Activated CD4-positive, alpha-beta T cell treated with anti-CD3 and anti-CD28 coated beads, Interleukin-2, amount 50 U/mL, for 24 hours (primary cell): Measurements from ENCODE around the gene OARD1.

Experiments
- DNase-seq, 2 donors: peaks; one replicate each; pipeline ENCODE4 v3.0.0-alpha.2; 2020; ENCODE audit warnings: low read depth in 1 of 2, low spot score in 1 of 2

OARD1 gene

GRCh38 chr6:41074692-41075436, 2.7 kb upstream of the OARD1 start:
- no peak for DNase-seq

- no peak for DNase-seq
Measured at GRCh38 chr6:41073968-41074691, 2.0 kb upstream of the OARD1 start.

DNA sequence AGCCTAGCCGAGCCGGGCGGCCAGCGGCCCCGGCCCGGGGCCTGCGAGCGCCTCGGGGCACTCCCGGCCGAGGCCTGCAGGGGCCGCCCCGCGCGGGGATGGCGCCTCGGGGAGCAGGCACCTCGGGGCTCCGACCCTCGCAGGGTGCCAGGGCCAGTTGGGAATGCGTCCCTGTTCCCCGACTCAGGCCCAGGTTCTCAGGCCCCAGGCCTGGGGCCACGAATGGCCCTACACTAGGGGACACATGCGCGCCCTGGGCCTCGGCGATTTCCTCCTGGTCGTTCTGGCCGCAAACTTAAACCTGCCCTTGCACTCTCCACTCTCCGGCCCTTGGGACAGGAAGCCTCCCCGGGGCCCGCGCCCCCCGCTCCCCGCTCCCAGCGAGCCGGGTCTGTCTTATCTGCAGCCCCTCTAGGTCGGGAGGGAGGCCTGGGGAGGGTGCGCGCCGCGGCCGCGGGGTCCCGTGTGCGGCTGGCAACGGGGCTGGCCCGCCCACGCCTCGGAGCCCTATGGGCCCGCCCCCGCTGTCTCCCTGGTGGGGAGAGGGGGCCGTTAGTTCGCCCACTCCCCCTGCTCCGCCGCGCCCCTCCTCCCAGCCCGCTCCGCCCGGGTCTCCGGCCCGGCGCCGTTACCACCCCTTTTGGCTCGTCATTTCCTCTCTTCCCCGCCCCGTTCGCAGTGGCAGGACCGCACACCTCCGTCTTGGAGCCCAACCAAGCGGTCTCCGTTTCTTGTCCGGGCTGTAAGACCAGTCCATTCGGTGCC, 1.2 kb upstream of the OARD1 start:
- DNase-seq = peak; percentile 55 to 69

DNA sequence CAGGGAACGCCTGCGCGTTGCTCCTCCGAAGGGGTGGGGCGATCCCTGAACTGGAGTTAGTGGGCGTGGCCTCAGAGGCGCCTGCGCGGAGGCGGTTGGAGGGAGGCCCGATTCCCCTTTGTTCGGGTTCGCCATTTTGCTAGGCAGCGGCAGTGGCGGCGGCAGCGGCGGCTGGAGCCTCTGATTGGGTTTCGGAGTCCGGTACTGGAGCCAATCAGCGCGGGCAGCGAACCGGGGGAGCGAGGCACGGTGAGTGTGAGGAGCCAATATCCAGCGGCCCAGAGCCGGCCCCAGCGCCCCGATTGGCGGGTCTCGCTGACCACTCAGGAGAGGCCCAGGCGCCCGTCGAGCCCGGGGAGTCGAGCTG, 663 bp upstream of the OARD1 start, which contains the start of gene NFYA:
Gene NFYA, plus strand, starts transcription at position 139 of the 367 bp plus-strand sequence. CDS start 6,116 bp downstream, outside the sequence.
- DNase-seq = peak in 1 of 2 donors; percentile 99

- DNase-seq = no peak
Measured at GRCh38 chr6:41071501-41071922, 644 bp downstream of the OARD1 start.

DNA sequence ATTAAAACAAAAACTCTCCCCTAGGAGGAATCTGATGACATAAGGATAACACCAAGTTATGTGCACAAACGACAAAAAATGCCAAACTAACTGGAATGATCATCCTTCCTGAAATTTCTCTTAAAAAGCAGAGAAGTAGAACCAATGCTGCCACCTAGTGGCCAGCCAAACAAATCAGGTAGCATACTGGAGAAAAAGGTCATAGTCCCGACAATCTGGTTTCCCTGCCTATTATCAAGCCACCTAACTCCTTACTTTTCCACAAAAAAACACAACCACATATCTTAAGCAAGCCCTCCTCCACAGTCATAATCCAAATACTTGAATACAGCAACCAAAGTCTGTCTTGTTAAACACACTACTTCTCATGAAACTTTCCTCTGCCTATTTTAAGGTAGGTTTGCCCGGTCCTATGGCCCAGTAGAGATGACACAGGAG, 5.3 kb downstream of the OARD1 start:
- peak; percentile 20 to 52 for DNase-seq

DNA sequence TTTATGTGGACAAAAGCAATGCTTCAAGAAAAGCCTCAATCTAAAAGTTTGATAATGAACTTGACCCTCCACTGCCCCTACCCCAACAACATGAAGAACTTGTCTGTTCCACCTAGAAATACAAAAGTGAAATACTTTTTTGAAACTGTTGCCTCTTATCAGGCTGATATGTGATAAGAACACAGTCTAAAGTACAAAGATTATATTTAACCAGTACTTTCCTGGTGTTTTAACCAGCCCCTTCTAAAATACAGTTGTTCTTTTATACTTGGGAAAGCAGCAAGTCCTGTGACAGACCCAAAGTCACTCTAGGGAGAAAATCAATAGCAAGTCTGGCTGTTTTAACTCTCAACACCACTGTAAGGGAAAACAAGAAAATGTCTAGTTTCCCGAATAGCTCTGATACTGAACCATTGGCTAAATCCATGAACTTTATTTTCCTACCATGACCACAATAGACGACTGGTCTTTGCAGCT, 6.6 kb downstream of the OARD1 start:
- DNase-seq = no peak

GRCh38 chr6:41064841-41065240, 7.3 kb downstream of the OARD1 start:
- DNase-seq = no peak

DNA sequence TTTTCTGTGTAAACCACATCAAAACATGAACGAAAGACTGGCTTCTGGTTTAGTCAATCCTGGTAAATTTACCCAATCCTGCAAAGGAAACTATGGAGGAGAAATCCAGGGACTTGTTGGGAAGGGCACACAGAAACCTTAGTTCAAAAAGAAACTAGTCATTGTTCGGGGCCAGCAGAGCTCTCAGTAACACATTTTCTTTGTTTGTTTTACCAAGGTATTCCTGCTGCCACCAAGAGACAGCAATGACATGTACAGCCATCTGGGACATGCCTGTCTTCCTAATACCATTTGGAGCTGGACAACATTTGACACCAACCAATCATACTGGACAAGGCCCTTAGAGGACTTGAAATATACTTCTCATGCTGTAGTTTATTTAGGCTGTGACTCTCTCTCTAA, 8.3 kb downstream of the OARD1 start:
- no peak for DNase-seq

DNA sequence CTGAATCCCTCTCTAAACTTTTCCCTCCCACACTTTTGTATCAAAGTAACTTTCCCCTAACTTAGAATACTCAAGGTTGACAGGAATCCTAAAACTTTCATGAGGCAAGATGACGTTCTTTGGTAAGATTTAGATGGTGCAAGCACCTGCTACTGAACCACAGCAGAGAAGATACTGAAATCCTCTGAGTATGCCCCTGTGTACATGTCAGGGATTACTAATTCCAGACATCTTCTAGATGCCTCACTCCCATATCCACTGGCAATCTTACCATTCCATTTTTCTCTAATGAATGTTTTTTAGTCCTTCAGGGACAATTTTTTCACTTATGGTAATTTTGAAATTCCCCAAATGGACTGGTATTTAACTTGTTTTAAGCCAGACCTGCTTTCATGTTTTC, 10.1 kb downstream of the OARD1 start:
- no peak for DNase-seq

DNA sequence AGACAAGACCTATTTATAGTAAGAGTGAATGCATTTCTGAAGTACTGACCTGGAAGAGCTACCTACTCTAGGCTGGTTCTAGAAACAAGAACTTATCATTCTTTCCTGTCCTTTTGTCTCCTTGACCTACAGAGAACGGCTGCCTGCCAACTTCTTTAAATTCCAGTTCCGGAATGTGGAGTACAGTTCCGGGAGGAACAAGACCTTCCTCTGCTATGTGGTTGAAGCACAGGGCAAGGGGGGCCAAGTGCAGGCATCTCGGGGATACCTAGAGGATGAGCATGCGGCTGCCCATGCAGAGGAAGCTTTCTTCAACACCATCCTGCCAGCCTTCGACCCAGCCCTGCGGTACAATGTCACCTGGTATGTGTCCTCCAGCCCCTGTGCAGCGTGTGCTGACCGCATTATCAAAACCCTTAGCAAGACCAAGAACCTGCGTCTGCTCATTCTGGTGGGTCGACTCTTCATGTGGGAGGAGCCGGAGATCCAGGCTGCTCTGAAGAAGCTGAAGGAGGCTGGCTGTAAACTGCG, 10.9 kb downstream of the OARD1 start:
- DNase-seq = no peak

DNA sequence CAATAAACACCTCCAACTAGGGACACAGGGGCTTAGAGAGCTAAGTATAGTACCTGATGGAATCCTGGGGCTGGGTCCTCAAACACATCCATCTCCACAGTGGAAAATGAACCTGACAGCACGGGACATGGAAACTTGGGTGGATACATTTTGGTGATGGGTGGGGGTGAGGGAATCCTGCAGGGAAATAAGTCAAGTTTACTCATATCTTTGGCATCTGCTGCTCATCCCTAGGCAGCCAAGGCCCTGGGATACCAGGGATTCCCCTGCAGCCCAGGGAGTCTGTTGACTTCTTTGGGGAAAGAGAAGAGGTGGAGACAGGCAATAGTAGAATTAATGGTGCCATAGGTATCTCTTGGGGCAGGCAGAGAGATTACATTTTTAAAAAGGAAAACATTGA, 12.6 kb downstream of the OARD1 start:
- DNase-seq = no peak

DNA sequence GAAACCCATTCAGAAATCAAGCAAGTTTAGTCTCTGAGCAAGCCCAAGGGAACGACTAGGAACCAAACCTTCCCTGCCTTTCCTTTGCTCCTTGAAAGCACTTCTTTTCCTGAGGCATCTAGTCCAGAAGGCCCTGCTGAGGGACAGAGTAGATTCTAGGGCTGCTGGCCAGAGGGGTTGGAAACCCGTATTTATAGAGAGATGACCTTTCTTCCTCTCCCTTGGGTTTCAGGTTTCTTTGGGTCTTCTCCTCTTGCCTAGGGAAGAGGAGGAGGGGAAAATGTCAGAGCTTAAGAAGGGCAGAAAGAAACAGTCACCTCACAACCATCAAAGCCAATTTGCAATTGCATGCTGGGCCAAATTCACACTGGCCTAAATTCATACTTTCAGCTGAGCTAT, 13.4 kb downstream of the OARD1 start:
- DNase-seq = no peak

- DNase-seq = no peak
Measured at GRCh38 chr6:41056768-41057490, 15.2 kb downstream of the OARD1 start.

- no peak for DNase-seq
Measured at GRCh38 chr6:41055149-41055548, 17.0 kb downstream of the OARD1 start.

- no peak for DNase-seq
Measured at GRCh38 chr6:41054511-41054910, 17.6 kb downstream of the OARD1 start.

DNA sequence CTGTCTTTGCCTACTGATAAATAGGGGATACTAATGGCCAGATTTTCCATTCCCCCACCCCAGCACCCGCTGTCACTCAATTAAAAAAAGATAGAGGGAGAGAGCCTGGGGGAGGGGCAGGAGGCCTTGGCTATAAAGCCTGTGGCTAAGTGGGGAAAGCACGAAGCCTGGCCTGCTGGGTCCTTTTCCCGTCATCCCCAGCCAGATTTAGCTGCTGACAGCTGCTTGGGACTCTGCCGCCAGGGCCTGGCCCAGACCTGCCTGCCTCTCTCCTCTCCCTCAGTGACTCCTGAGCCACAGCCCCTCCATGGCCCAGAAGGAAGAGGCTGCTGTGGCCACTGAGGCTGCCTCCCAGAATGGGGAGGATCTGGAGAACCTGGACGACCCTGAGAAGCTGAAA, 19.1 kb downstream of the OARD1 start, which contains the start of gene APOBEC2:
Gene APOBEC2, plus strand, starts transcription at position 162 of the 400 bp plus-strand sequence. Its CDS starts 146 bp downstream, at position 308.
- no peak for DNase-seq

DNA sequence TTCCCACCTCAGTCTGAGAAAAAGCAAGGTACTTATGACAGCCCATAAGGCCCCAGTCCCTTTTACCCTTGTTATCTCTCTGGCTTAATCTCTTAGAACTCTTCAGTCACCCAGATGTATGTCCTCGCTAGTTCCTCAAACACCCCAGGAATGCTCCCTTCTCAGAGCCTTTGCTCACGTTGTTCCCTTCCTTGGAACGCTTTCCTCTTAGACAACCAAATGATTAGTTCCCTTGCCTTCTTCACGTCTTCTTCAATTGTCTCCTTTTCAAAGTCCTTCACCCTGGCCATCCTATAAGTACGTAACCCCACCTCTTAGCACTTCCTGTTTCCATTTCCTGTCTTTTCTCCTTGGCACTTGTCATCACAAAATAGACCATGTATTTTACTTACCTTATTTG, 20.3 kb downstream of the OARD1 start:
- no peak for DNase-seq

GRCh38 chr6:41050536-41050935, 21.6 kb downstream of the OARD1 start:
- no peak for DNase-seq

GRCh38 chr6:41049955-41050354, 22.2 kb downstream of the OARD1 start:
- DNase-seq = no peak

DNA sequence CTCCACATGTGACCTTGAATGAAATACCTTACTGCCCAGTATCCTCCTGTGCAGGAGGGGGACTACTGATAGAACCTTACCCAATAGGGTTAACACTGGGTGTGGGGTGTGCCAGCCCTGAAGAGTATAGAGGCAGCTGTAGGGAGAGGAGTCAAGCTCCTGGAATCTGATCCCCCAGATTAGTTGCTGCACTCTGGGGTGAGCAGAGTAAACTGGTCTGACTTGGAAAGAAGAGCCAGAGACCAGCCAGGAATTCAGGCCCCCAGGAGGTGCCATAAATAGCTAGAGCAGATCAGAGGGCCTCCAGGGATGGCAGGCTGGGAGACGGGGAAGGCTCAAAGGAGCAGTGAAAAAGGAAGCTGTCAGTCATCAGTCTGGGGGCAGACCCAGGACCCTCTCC, 22.6 kb downstream of the OARD1 start:
- no peak for DNase-seq
